ENCODE measurements around the gene MRTFA. TPM values are rescaled to one million over a fixed set of nuclear protein-coding genes. Genes with fewer than 3 reads are reported as not detected.

MRTFA gene
- total RNA-seq, 4 donors from 2014 or later: 46.0 to 408 (median 90.0) TPM

DNA sequence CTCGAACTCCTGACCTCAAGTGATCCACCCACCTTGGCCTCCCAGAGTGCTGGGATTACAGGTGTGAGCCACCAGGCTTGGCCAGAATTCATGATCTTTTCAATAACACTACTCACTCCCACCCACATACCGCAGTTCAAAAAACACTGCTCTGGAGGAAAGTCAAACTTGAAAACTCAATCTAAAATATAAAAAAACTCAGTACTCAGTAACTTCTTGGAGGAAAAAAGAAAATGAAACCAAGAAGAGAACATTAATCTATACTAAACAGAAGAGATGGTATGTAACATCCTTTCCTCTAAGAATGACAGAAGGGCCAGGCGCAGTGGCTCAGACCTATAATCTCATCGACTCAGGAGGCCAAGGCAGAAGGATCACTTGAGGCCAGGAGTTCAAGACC, 58.3 kb downstream of the MRTFA start:
- DNase-seq: no peak
- Histone ChIP-seq H3K4me3 (no peak overlapping the region), H3K4me1 (peaks cover 0 to 1% (median 0%) of the 10 kb centered on the region in 4 donors), H3K27ac (no peak overlapping the region), H3K9me3 (no peaks in the 10 kb centered on the region), H3K27me3 (no peaks in the 10 kb centered on the region), H3K36me3 (no peaks in the 10 kb centered on the region)
- in situ Hi-C loops (cut with MboI; ENCODE audit: low pct_ligation_motif_present in 1 of 4, low pct_unique_long_range_greater_than_20kb in 1 of 4, low sequenced_read_pairs in 3 of 4): no loop called here
- TF ChIP-seq, protein P1, sequence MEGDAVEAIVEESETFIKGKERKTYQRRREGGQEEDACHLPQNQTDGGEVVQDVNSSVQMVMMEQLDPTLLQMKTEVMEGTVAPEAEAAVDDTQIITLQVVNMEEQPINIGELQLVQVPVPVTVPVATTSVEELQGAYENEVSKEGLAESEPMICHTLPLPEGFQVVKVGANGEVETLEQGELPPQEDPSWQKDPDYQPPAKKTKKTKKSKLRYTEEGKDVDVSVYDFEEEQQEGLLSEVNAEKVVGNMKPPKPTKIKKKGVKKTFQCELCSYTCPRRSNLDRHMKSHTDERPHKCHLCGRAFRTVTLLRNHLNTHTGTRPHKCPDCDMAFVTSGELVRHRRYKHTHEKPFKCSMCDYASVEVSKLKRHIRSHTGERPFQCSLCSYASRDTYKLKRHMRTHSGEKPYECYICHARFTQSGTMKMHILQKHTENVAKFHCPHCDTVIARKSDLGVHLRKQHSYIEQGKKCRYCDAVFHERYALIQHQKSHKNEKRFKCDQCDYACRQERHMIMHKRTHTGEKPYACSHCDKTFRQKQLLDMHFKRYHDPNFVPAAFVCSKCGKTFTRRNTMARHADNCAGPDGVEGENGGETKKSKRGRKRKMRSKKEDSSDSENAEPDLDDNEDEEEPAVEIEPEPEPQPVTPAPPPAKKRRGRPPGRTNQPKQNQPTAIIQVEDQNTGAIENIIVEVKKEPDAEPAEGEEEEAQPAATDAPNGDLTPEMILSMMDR (IDR thresholded peaks at IDR 0.05): no peak
- TF ChIP-seq EP300 (IDR thresholded peaks at IDR 0.05; ENCODE audit: low read depth) (no peak), POLR2A (IDR thresholded peaks at IDR 0.05) (no peak), POLR2AphosphoS5 (IDR thresholded peaks at IDR 0.05) (no peak)
- intact Hi-C loops (cut with DNase I; ENCODE audit: low total_unique reads): no loop called here
- whole genome bisulfite sequencing, 2 donors (ENCODE audit: low coverage in 1 of 2): 90 to 91% methylated on average over 3 to 4 of the region's 4 CpGs

GRCh38 chr22:40572976-40573375, 63.5 kb downstream of the MRTFA start:
- no peak overlapping the region for H3K4me3 ChIP-seq
- intact Hi-C loops (cut with DNase I; ENCODE audit: low total_unique reads): no loop called here
- peak overlapping the region in 1 of 4 donors; percentile 37 for H3K27ac ChIP-seq
- H3K27me3 ChIP-seq: no peaks in the 10 kb centered on the region
- in situ Hi-C loops (cut with MboI; ENCODE audit: low pct_ligation_motif_present in 1 of 4, low pct_unique_long_range_greater_than_20kb in 1 of 4, low sequenced_read_pairs in 3 of 4): no loop called here
- 74 to 82% methylated on average over 2 of the region's 2 CpGs for WGBS, 2 donors (ENCODE audit: low coverage in 1 of 2)
- H3K36me3 ChIP-seq: no peaks in the 10 kb centered on the region
- DNase-seq: no peak
- H3K9me3 ChIP-seq: peaks cover 0 to 4% of the 10 kb centered on the region in 2 donors
- TF ChIP-seq POLR2A (IDR thresholded peaks at IDR 0.05) (no peak), POLR2AphosphoS5 (IDR thresholded peaks at IDR 0.05) (no peak), EP300 (IDR thresholded peaks at IDR 0.05; ENCODE audit: low read depth) (no peak)
- TF ChIP-seq, protein P1 (IDR thresholded peaks at IDR 0.05): no peak
- peaks cover 0 to 3% (median 0%) of the 10 kb centered on the region in 4 donors for H3K4me1 ChIP-seq

DNA sequence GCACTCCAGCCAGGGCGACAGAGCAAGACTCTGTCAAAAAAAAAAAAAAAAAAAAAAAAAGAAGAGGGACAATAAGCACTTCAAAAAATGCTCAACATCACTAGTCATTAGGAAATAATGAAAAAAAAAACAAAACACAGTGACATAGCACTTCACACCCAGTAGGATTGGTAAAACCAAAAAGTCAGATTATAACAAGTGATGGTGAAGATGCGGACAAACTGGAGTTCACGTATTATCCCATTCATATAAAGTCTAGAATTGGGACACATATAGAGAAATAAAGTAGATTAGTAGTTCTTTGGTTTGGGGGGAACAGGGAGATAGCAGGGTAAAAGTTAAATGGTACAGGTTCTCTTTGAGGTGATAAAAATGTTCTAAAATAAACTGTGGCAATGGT, 64.6 kb downstream of the MRTFA start:
- WGBS, 2 donors (ENCODE audit: low coverage in 1 of 2): 96 to 100% methylated on average over 3 of the region's 3 CpGs
- intact Hi-C loops (cut with DNase I; ENCODE audit: low total_unique reads): no loop called here

DNA sequence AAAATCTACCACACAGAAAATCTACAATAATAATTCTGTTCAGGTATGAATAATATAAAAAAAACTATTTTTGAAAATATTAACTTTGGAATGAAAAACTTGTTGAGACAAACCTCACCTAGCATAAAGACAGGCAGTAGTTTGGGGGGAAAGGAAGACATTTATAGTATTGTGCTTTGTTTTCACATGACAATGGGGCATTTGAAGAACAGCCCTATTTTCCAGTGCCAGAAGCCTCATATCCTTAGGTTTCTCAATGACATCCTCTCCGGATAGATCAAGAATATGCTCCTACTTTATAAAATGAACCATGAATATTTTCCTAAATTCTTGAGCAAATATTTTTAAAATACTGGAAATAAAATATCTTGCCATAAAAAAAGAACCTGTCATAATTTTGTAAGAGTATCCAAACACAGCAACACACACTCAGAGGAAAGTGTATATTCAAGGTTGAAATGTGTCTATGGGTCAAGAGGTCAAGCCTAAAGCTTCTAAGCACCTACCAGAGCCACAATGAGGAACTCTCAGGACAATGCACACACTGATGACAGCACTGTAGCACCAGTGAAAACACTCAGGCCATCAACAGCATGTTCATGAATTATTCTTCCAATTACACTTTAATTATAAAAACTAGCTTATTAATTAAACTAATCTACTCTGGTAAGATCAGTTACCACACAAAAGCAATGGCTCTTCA, 68.7 kb downstream of the MRTFA start:
- Histone ChIP-seq H3K4me1 (peaks cover 0 to 3% (median 0%) of the 10 kb centered on the region in 4 donors), H3K9me3 (peaks cover 0 to 4% of the 10 kb centered on the region in 2 donors), H3K27ac (no peak overlapping the region), H3K4me3 (no peak overlapping the region), H3K36me3 (no peaks in the 10 kb centered on the region), H3K27me3 (no peaks in the 10 kb centered on the region)
- TF ChIP-seq EP300 (IDR thresholded peaks at IDR 0.05; ENCODE audit: low read depth) (no peak), POLR2A (IDR thresholded peaks at IDR 0.05) (no peak), POLR2AphosphoS5 (IDR thresholded peaks at IDR 0.05) (no peak)
- TF ChIP-seq, protein P1 (IDR thresholded peaks at IDR 0.05): no peak
- in situ Hi-C loops (cut with MboI; ENCODE audit: low pct_ligation_motif_present in 1 of 4, low pct_unique_long_range_greater_than_20kb in 1 of 4, low sequenced_read_pairs in 3 of 4) (no loop called here), intact Hi-C loops (cut with DNase I; ENCODE audit: low total_unique reads) (no loop called here)
- DNase-seq: no peak
- 67 to 89% methylated on average over 1 of the region's 1 CpG for WGBS, 2 donors (ENCODE audit: low coverage in 1 of 2)

More for the DNA sequence above, 64.6 kb downstream of the MRTFA start:
- in situ Hi-C loops (cut with MboI; ENCODE audit: low pct_ligation_motif_present in 1 of 4, low pct_unique_long_range_greater_than_20kb in 1 of 4, low sequenced_read_pairs in 3 of 4): no loop called here
- no peaks in the 10 kb centered on the region for H3K36me3 ChIP-seq
- H3K4me3 ChIP-seq: no peak overlapping the region
- peaks cover 0 to 4% of the 10 kb centered on the region in 2 donors for H3K9me3 ChIP-seq
- TF ChIP-seq EP300 (IDR thresholded peaks at IDR 0.05; ENCODE audit: low read depth): no peak
- TF ChIP-seq POLR2A (IDR thresholded peaks at IDR 0.05): no peak
- no peak for TF ChIP-seq POLR2AphosphoS5 (IDR thresholded peaks at IDR 0.05)
- TF ChIP-seq, protein P1 (IDR thresholded peaks at IDR 0.05): no peak
- H3K4me1 ChIP-seq: peaks cover 0 to 3% (median 0%) of the 10 kb centered on the region in 4 donors
- no peak for DNase-seq
- H3K27me3 ChIP-seq: no peaks in the 10 kb centered on the region
- H3K27ac ChIP-seq: no peak overlapping the region
